Measurements from ENCODE around the gene RHBDL3.
"Not testable (repeated sequence)": the region's sequence is repeated elsewhere in the genome, so short reads cannot be mapped to it uniquely, and the experiment has no call there.

The RHBDL3 gene

DNA sequence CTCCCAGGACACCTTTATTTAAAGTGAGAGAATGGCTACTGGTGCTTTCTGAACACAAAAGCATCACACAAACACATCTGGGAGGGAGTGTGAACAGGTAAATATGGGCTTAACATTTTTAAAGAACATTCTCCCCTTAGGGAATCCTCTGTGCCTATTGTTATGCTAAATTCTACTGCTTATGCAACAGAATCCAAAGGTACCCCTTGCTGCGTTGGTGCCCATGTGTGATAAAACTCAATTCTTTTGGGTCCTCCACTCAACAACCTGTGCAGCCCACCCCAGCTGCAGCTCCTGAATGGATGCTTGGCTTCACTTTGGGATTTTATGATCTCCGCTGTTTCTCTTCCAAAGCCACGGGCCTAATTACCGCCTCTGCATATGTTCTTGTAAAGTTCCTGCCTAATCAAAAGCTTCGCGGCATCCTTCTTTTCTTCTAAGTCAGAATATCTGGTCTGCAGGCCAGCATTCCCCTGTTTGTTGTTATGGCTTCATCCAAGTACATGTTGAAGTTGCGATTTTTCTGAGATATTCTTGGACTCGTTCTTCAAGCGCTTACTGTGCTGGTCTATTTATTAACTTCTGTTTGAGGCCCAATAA is 23.9 kb downstream of the RHBDL3 start:
- DNase-seq (ENCODE audit: low spot score): no peak

GRCh38 chr17:32292094-32292493 is 26.5 kb downstream of the RHBDL3 start:
- DNase-seq (ENCODE audit: low spot score): no peak

GRCh38 chr17:32297424-32297823 is 31.8 kb downstream of the RHBDL3 start:
- DNase-seq (ENCODE audit: low spot score): no peak

DNA sequence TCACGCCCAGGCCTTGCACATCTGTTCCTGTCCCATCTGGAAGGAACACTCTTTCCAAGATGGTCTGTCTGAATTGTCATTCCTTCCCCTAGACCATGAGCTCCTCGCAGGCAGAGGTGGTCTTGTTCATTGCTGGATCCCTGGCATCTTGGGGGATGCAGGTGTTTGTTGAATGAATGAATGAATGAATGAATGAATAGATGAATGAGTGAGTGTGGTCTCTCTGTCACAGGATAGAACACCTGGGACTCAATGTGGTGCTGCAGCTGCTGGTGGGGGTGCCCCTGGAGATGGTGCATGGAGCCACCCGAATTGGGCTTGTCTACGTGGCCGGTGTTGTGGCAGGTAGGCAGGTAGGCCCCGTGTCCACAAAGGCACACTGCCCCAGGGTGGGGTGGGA is 32.2 kb downstream of the RHBDL3 start:
- DNase-seq (ENCODE audit: low spot score): no peak

GRCh38 chr17:32298298-32298697 is 32.7 kb downstream of the RHBDL3 start:
- DNase-seq (ENCODE audit: low spot score): no peak

DNA sequence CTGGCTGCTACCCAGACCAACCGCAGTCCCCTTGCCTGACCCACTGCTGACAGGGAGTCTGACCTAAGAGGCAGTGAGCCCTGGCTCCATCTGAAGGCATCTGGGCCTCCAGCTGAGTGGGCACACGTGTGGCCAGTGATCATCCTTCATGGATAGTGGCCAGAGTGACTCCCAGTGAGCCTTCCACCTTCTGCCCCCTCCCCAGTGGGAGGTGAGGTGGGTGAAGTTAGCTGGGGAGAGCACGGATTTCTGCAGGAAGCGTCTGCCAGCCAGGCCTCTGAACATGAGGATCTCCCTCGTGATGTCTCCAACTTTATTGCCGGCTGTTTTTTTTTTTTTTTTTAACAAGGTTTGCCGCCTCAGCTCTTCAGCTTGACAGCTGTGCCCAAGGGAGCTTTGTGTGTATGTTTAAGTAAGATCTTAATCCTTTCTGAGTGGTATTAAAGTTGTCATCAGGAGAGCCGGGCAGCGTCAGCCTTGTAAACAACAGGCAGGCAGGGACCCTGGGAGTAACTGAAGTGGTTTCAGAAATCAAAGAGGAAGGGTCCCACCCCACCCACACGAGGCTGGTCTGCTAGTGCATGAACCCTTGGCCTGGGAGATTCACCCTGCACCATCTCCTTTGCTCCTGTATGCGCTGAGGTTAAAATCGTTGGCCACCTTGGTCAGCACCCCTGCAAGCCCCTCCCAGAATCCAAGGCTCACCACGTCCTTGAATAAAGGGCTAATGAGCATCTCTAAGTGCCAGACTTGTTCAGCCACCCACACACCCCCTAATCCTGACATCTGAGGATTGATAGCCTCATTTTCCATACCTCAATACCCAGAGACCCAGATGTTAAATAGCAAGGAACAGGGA is 33.3 kb downstream of the RHBDL3 start:
- DNase-seq (ENCODE audit: low spot score): no peak

DNA sequence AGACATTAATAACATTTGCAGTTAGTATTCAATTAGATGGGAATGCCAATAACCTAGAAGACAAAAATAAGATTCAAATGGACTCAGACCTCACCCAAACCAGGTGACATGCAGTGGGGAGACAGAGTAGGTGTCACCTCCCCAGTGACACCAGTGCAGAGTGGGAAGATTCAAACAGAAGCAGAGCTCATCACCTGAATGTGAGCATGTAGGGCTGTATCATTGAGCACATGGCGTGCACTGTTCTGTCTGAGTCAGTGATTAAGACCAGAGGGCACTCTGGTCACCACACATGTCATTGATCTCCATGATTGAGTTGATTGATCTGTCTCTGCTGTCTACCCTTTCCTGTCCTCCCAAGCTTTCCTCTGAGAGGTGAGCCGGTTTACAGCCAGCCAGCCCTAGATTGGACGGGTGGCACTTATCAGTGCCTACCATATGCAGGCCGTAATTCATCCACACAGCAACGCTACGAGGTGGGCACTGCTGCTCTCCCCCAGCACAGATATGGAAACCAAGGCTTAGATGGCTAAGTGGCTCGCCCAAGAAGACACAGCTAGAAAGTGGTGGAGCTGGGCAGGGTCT is 34.0 kb downstream of the RHBDL3 start:
- DNase-seq (ENCODE audit: low spot score): no peak

GRCh38 chr17:32302037-32302436 is 36.4 kb downstream of the RHBDL3 start:
- no peak for DNase-seq (ENCODE audit: low spot score)

DNA sequence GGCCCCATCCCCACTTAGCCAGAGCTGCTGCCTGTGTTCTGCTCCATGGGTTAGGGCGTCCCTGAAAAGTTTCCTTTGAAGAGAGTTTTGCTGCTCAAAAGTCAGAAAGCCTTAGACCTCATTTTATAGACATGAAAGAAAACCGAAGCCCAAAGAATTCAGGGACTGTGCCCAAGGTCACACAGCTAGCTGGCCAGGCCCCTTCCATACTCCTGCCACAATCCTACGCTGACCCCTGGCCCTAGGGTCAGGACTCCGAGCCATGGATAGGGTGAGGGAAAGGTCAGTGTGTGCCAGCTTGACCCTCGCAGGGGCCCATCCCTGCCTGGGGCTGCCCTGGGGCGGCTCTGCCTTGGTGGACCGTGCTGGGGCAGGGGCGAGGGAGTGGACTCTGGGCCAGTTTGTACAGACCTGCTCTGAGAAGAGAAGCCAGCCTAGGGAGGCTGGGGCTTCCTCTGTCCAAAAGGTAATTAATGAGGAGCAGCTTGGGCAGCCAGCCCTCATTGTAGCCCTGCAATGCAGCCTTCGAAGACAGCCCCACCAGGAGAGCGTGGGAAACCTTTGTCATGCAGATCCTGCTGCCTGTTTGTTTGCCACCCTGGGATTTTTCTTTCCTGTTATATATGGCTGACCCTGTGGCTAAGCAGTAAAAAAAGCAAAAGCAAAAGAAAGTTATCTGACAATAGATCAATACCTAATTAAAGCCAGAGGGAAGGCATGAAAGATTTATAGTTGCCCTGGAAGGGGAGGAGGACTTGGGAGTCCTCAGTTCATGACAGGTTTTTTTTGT is 37.4 kb downstream of the RHBDL3 start:
- no peak for DNase-seq (ENCODE audit: low spot score)

GRCh38 chr17:32303781-32304288 is 38.2 kb downstream of the RHBDL3 start:
- DNase-seq (ENCODE audit: low spot score): no peak

- DNase-seq (ENCODE audit: low spot score): no peak
Measured at GRCh38 chr17:32305049-32305448, 39.4 kb downstream of the RHBDL3 start.

- no peak for DNase-seq (ENCODE audit: low spot score)
Measured at GRCh38 chr17:32307658-32308057, 42.0 kb downstream of the RHBDL3 start.

DNA sequence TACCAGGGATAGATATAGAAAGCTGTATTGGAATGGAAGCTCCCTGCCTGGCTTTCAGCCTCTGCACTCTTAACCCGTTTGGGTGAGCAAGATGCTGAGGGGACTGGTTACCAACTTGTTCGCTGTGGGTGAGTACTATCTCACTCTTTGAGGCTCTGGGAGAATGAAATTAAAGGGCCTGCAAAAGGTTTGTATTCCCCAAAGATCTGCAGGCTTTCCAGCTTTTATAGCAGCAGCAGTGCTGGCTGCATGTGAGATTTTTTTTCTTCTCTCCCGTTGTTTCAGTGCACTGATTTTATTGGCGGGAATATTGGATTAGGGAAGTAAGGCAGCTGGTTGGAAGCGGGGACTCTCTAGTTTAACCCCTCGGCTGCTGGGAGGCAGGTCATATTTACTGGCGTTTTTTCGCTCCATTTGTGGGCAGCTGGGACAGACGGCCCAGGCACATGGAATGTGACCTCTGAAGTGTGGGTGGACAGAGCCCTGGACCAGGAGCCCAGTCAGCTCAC is 45.5 kb downstream of the RHBDL3 start:
- DNase-seq (ENCODE audit: low spot score): no peak

DNA sequence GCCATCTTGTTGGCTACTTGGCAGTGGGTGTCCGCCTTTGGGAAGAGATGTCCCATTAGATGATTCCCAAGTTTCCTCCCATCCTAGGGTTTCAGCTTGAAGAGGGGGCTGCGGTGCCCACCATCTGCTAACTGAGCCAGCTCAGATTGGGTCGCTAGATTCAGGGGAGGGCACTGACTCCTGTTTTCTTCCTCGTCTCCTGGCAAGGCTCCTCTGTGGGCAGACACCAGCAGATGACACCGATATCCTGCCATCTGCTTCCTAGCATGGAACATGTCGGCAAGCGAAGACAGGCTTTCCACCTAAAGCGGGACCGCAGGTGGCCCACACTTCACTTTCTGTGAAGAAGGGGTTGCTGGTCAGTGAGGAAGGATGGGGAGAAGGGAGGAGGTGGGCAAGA is 49.0 kb downstream of the RHBDL3 start:
- DNase-seq (ENCODE audit: low spot score): no peak

- no peak for DNase-seq (ENCODE audit: low spot score)
Measured at GRCh38 chr17:32315171-32315570, 49.5 kb downstream of the RHBDL3 start.

DNA sequence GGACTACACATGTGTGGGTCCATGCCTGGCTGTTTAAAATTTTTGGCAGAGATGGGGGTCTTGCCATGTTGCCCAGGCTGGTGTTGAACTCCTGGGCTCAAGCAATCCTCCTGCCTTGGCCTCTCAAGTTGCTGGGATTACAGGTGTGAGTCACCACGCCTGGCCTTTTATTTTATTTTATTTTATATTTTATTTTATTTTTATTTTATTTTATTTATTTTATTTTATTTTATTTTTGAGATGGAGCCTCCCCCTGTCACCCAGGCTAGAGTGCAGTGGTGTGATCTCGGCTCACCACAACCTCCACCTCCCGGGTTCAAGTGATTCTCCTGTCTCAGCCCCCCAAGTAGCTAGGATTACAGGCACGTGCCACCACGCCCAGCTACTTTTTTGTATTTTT is 51.0 kb downstream of the RHBDL3 start:
- DNase-seq (ENCODE audit: low spot score): not testable (repeated sequence)

DNA sequence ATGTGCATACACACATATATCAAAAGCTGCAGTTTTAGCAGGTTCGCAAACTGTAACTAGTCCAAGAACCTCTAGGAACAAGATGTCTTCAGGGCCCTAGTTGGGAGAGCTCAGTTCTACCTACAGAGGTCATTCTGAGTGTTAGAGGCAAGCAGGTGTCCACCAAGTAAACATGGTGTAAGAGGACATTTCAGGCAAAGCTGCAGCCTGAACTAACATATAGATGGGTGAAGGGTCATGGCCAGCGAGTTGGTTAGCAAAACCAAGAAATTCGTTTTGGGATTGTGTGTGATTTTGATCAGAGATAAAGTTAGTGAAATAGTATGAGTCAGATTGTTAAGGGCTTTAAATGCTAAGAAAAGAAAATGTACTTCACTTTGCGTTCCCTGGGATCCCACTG is 51.7 kb downstream of the RHBDL3 start:
- DNase-seq (ENCODE audit: low spot score): no peak

- no peak for DNase-seq (ENCODE audit: low spot score)
Measured at GRCh38 chr17:32318071-32318470, 52.4 kb downstream of the RHBDL3 start.

GRCh38 chr17:32319548-32319905 is 53.9 kb downstream of the RHBDL3 start:
- DNase-seq (ENCODE audit: low spot score): peak; percentile 67

DNA sequence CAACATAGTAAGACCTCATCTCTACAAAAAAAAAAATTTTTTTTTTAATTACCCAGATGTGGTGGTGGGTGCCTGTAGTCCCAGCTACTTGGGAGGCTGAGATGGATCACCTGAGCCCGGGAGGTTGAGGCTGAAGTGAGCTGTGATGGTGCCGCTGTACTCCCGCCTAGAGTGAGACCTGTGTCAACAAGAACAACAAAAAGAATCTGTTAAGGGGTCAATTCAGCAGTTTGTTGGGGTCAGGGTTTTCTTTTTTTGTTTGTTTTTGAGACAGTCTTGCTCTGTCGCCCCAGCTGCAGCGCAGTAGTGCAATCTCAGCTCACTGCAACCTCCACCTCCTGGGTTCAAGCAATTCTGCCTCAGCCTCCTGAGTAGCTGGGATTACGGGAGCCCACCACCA is 54.4 kb downstream of the RHBDL3 start:
- DNase-seq (ENCODE audit: low spot score): not testable (repeated sequence)

DNA sequence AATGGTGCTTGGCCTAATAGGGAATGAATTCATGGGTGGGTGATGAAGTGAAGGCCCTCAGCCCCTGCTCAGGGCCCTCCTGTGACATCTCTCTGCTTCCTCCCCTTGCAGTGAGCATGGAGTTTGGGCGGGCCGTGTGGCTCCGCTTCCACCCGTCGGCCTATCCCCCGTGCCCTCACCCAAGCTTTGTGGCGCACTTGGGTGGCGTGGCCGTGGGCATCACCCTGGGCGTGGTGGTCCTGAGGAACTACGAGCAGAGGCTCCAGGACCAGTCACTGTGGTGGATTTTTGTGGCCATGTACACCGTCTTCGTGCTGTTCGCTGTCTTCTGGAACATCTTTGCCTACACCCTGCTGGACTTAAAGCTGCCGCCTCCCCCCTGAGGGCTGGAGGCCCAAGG is 55.2 kb downstream of the RHBDL3 start:
- no peak for DNase-seq (ENCODE audit: low spot score)

GRCh38 chr17:32323046-32323445 is 57.4 kb downstream of the RHBDL3 start:
- no peak for DNase-seq (ENCODE audit: low spot score)
